ENCODE data around the gene FGD5.

Gene FGD5

DNA sequence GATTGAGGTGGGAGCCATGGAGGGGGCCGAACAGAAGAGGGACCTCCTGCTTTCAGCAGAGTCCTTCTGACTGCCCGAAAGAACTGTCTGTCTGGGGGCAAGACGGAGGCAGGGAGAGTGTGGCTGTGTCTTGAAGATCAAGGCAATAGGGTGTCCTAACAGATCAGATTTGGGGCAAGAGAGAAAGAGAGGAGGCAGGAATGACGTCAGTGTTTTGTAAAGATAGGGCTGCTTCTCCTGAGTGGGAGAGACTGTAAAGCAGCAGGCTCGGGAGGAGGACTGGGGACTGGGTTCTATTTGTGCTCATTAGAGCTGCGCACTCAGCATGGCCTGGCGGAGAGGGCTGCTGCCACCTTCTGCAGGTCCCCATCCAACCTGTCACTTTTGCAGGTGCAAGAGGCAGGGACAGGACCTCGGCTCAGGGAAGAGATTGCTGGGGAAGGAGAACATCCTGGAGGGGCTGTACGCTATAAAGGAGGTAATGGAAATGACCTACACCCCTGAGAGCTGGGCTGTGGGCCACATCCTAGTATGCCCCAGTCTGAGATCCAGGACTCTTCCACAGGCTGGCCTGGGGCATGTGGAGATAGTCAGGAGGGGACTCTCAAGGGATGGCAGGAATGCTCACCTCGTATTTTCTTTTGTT is 29.0 kb upstream of the FGD5 start:
- DNase-seq (ENCODE audit: low read depth): no peak

- DNase-seq (ENCODE audit: low read depth): no peak
Measured at GRCh38 chr3:14791343-14791945, 27.3 kb upstream of the FGD5 start.

DNA sequence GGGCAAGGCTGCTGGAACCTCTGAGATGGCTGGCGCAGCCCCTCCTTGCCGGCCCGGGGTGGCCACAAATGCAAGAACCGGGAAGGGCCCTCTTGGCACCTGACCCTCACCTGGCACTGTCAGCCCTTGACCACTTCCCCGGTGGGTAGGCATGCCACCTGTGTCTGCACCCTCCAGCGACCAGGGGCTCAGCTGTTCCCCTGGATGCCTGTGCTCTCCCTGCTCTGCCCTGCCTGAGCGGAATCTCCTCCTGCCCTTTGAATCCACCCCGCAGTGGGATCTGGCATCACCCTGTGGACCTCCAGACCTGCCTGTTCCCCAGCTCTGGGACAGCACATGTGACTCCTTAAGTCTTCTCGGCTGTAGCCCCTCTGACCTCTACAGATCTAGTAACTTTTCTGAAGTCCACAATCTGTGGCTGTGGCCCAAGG is 26.1 kb upstream of the FGD5 start:
- no peak for DNase-seq (ENCODE audit: low read depth)

DNA sequence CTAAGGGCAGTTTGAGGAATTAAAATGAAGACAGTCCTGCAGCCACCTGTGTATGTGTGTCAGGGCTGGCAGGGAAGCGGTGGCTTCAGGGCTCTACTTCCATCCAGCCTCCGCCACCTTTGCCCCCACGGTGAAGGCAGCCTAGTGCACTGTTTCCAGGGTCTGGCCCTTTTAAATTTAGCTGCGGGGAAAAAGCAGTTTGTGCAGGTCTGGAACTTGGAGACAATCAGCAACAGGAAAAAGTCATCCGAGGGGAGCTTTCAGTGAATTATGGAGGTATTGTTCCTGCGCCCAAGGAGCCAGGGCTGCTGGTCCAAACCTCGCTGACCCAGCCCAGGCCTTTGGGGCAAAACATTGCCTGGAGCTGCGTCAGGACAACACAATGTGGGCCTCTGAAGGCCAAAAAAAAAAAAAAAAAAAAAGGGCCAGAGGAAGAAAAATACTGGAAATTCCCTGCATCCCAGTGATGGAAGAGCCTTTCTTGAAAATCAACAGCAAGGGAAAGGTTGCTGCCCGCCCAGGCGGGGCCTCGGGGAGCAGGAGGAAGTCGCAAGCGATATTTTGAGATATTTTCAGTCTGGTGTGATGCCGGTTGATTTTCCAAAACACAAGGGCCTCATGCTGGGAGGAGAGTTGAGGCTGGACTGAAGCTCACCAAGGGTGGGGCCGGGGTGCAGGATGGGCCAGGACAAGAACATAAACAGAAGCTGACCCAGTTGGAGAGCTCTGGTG is 25.5 kb upstream of the FGD5 start:
- DNase-seq (ENCODE audit: low read depth): no peak

GRCh38 chr3:14793858-14794234 is 24.9 kb upstream of the FGD5 start:
- no peak for DNase-seq (ENCODE audit: low read depth)

- no peak for DNase-seq (ENCODE audit: low read depth)
Measured at GRCh38 chr3:14794435-14794834, 24.3 kb upstream of the FGD5 start.

DNA sequence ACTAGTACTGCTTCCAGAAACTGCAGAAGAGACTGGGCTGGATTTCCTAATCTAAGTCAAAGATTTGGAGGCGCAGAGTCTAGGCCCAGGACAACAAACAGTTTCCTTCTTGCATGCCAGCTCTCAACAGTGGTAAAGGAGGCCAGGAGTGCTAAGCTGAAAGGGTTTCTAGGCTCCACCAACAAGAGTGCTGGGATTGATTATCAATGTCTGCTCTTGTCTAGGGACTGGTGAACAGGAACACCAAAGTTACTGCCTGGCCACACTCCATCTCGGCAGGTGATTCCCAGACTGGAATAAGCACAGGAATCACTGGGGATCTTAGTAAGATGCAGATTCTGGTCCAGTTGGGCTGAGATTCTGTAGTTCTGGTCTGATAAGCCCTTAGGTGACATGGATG is 22.8 kb upstream of the FGD5 start:
- no peak for DNase-seq (ENCODE audit: low read depth)

- DNase-seq (ENCODE audit: low read depth): no peak
Measured at GRCh38 chr3:14796403-14797077, 22.2 kb upstream of the FGD5 start.

DNA sequence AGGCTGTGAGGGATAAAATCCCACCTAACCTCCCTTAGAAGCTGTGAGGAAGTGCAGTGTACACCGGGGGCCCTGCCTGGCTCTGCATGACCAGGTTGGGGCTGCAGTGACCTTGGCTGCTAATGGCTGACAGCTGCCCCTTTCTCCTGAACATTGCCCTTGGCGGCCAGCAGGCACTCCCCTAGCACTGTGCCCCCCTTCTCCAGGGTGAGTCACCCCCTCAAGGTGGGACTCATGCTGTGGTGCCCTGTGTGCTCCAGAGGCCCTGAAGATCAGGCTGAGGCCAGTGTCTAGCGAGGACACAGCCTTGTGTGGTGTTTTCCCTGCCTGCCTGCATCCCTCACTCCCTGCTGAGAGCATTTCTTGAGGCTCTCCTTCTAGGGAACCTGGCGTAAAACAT is 21.0 kb upstream of the FGD5 start:
- DNase-seq (ENCODE audit: low read depth): no peak

DNA sequence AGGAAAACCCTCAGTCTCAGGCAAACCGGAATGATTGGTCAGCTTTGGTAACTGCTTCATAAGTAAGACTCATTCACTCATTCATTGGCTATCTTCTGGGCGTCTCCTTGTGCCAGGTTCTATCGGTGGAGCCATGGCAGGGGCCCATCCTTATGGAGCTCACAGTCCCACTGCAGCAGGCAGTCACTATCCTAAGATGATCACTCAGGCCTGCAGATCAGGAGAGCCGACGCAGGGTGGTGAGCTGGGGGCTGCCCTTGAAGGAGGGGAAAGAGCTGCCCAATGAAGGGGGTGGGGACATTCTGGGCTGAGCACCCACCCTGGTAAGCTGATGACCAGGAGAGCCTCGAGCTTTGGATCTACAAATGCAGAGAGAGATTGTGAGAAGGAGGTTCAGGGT is 20.5 kb upstream of the FGD5 start:
- DNase-seq (ENCODE audit: low read depth): no peak

DNA sequence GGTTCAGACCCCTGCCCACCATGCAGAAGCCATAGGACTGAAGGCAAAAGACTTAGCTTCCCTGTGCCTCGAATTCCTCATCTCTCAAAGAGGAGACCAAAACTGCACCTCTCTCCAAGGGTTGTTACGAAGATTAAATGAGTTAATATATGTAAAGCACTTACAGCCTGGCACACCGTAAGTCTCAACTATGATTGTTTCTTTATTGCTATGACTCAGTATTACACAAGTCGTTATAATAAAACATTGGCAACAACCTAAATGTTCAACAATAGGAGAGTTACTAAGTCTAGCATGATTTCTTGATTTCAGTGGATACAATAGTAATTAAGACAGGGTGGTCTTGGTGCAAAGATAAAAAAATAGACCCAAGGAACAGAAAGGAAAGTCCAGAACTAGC is 19.6 kb upstream of the FGD5 start:
- no peak for DNase-seq (ENCODE audit: low read depth)

GRCh38 chr3:14801031-14801430 is 17.7 kb upstream of the FGD5 start:
- DNase-seq (ENCODE audit: low read depth): no peak

GRCh38 chr3:14801668-14802380 is 16.9 kb upstream of the FGD5 start:
- no peak for DNase-seq (ENCODE audit: low read depth)

DNA sequence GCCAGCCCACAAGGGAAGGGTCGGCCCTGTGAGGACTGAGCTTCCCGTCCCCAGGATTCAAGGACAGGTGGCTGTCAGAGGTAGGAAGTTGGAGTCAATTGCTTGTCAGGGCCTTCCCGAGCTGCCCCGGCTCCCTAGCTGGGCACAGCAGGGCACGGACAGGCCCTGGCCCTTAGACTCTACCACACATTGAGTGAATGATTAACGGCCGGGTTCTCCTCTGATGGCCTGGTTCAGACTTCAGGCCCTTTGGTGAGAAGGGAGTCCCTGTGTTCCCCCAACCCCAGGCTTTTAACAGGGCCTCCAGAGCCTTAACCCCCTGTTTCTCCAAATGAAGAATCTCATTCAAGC is 16.4 kb upstream of the FGD5 start:
- DNase-seq (ENCODE audit: low read depth): no peak

DNA sequence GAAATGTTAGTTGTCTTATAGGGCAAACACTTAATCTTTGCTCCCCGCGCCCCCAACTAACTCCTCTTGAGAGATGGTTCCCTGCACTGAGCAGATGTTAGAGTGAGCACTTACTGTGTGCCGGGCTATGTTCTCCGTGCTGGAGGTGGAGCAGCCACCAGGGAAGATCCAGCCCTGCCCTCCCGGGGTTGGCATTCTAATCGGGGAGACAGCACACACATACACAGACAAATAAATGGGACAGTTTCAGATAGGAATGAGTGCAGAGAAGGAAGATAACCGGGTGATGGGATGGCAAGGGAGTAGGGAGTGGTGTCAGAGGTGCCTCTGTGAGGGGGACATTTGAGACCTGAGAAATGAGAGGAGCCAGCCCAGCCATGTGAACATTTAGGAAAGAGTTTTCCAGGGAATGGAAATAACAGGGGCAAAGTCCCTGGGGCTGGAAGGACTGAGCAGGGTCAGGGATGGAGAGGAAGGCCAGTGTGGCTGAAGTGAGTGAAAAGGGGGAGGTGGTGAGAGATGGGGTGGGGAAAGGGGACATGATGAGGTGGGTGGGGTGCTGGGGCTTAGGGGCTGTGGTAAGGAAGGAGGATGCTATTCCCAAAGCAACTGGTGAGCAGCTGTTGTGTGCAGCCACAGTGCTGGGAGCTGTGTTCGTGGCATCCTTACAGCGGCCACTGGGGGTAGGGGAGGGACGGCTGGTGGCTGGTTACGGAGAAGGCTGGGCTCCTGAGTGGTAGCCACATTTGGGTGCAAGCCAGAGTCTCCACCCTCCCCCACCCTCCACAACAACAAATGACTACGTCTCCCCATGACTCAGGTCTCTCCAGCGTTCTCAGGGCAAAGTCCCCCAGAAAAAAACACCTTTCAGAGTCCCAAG is 15.4 kb upstream of the FGD5 start:
- no peak for DNase-seq (ENCODE audit: low read depth)

DNA sequence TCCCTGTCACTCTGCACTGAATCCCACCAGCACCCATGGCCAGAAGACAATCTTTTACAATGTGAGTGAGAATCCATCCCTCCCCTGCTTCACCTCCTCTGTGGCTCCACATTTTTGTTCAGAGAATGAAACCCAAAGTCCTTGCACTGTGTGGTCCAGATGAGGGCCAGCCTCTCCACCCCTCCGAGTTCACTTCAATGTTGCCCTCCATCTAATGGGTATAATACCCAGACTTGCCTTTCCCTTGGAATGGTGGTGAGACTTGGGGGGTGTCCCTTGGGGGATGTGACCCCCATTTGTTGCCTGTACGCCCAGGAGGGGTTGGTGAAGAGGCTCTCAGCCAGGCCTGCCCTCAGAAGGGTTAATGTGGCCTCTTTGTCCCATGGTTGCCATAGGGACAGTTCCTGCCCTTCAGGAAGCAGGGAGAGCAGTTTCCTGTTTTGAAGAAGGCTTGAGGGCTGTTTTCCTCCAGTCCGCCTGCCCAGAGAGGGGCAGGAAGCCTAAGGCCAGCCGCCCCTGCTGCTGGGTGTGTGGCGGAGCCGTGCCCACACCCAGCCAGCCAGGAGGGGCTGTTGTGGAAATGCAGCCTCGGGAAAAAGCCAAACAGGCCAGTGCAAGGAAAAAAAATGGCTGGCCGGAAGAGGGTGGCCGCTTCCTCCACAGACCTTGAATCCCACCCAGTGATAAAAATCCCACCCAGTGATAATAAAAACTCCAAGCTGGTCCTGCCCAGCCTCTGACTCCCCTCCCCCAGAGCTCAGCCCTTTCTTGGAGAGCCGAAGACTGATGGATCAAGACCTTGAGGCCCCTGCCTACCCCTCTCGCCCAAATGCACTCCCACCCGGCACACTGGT is 14.6 kb upstream of the FGD5 start:
- DNase-seq (ENCODE audit: low read depth): no peak

GRCh38 chr3:14804835-14805780 is 13.7 kb upstream of the FGD5 start:
- no peak for DNase-seq (ENCODE audit: low read depth)

- DNase-seq (ENCODE audit: low read depth): no peak
Measured at GRCh38 chr3:14805961-14806537, 12.7 kb upstream of the FGD5 start.
